T47D (cell line): ENCODE results near the gene REEP1.

Experiments
- DNase-seq, 2 experiments: peaks; one replicate each; pipeline versions ENCODE4 v3.0.0 to v3.0.0-alpha.2; 2011 to 2012; ENCODE audit warnings: low read depth in 1 of 2, low spot score in 1 of 2
- JUND ChIP-seq: IDR thresholded peaks from 2 replicates; pipeline ENCODE4 v1.6.1; 2012; ENCODE audit warnings: low read depth
- in situ Hi-C: cut with HindIII; loops from 2 replicates; pipeline ENCODE4 v1.10.0; 2016; ENCODE audit warnings: low sequenced_read_pairs, low pct_unique_long_range_greater_than_20kb

REEP1 gene

DNA sequence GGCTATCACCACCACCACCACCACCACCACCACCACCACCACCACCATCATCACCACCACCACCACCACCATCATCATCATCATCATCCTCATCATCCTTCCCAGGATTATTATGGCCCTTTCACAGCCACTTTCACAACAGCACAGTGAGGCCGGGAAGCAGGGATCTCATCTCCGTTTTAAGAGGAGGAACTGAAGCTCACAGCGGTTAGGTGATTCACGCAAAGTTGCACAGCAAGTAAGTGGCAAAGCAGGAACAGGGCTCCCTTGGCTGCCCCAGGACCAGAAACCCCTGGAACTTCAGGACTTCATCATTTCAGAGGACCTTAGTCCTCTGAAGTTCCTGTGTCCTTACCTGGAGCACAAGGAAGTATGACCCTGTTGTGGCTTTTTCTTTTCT is 111.4 kb downstream of the REEP1 start:
- no peak for DNase-seq
- no peak for TF ChIP-seq JUND
- in situ Hi-C loops: no loop called here

DNA sequence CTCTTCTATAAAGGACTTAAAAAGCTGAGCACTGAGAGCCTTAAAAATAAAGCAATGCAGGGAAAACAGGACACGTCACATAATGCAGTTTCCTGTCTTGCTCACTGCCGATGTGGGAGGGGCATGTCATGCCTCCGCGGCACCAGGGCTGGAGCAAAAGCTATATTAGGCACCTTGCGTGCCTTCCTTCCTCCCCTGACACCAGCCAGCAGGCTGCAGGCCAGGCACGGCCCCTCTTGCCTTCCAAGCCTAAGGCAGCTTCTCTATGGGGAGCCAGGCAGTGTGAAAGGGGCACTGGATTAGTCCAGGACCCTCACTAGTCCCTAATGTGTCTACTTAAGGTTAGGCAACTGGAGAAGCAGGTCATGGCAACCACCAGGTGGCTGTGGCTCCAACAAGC is 111.8 kb downstream of the REEP1 start:
- DNase-seq: no peak
- in situ Hi-C loops: no loop called here
- no peak for TF ChIP-seq JUND

DNA sequence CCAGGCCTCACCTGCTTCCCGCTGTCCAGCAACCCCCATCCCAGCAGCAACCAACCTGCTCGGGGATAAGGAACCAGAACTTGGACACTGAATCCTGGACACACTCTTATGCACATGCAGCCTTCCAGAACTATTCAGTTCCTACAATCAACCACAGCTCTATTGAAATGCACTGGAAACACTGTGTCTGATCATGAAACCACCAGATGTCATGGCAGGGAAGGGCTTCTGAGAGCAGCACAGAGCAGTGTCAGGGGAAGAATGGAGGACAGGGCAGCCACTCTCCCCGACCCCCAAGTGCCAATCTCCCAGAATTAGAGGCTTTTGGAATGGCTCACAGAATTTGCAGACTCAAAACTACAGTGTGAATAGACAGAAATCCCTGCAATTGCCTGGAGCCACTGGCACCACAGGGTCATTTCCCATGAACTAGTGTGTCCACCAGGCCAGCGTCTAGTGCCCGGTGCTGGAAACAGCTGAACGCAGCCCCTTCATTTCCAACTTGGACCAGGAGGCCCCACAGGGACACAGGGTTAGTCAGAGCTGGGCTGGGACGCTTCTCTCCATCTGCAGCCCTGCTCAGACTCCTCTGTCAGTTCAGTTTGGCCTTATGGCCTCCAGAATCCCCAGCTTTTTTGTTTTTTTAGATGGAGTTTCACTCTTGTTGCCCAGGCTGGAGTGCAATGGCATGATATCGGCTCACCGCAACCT is 112.6 kb downstream of the REEP1 start:
- no peak for TF ChIP-seq JUND
- no peak for DNase-seq
- in situ Hi-C loops: no loop called here

DNA sequence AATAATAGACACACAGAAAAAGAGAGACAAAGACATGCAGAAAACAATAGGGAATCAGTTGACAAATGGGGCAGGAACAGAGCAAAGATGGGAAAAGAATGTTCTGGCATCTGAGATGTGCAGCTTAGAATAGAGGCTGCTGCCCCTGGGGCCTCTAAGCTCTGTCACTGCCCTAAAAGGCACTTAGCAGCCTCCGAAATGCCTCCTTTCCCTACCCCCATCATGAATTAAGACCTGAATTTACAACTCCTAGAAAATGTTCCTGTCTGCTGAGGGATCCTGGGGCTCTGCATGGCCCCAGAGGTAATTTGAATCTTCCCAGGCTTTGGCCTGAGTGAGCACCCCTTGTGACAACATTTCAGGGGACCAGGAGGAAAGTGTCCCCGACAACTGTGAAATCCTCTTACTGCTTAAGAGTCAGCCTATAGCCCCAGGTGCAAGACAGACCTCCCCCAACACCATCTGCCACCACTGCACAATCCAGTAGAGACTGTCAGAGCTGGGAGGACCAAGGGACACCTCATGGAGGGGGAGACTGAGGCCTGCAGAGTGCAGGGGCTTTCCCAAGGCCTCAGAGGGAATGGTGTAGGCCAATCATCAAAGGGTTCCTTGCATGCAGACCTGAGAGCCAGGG is 113.4 kb downstream of the REEP1 start:
- no peak for TF ChIP-seq JUND
- in situ Hi-C loops: no loop called here
- DNase-seq: no peak

DNA sequence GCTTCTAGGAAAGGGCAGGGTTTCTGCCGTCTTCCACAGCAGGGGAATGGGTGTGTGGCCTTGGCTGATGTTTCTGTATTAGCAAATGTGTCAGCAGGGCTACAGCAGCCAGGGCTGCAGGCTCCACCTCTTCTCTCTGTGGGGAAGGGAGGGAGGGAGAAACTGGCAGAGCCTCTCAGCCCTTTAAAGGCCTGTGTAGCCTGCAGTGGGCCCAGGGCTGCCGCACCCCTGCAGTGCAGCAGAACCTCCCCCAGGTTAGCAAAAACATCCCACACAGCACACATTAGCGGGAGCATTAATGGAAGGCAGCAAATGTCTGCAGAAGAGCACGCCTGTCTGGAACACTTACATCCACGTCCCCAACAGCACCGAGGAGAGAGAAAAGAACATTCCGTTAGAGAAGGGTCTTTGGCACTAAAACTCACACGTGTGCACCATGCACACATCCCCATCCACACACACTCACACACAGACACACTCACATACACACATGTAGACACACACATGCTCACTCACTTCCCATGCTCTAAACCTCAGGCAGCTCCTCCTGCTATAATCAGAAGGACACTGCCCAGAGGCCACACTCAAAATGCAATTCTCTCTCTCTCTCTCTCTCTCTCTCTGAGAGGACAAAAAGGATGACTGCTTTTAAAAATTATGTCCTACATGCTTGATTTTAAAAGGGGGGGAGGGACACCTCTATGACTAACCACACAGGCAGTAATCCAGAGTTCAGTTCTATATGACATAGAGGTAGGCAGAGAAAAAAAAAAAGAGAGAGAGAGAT is 114.1 kb downstream of the REEP1 start:
- no peak for DNase-seq
- TF ChIP-seq JUND: no peak
- in situ Hi-C loops: no loop called here

DNA sequence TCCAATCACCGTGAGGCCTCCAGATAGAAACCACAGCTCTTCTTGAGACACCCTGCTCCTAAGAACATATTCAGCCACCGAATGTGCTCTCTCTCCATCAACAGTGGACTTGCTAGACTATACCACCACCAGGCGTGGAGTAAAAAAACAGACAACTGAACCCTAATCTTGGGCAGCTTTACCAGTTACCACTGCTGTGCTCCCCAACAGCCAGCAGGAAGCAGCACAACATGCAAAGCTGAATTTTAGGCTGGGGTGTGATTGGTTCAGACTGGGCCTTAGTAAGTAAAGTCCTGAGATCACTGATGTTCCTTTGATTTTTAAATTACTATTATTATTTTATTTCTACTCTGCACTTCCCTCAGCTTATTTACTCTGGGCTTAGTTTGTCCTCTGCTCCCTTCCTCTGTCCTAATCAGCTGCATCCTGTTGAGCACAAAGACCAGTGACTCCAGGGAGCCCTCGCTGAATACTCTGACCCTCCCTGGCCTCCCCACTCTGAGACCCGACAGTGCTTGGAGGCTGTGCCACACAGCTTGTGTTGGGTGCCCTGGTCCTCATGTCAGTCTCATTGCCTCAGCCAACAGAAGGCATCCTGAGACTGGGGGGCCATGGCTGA is 116.3 kb downstream of the REEP1 start:
- TF ChIP-seq JUND: no peak
- DNase-seq: peak; percentile 32 to 58
- in situ Hi-C loops: no loop called here

DNA sequence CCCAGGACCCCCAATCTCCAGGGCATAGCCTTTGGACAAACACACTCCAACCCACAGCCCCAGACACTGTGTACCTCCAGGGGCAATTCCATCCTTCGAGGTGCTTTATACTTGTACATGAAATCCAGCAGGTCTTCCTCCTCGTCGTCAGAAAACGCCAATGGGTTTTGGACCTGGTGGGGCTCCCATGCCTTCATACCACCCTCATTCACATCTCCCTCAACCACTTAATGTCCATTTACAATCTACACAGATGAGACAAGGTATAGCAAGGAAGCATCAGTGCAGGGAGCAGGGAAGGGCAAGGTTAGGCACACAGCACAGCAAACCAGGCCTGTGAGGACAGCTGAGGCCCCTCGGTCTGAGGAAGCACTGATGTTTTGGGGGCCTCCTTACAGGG is 117.5 kb downstream of the REEP1 start:
- no peak for DNase-seq
- in situ Hi-C loops: no loop called here
- no peak for TF ChIP-seq JUND

DNA sequence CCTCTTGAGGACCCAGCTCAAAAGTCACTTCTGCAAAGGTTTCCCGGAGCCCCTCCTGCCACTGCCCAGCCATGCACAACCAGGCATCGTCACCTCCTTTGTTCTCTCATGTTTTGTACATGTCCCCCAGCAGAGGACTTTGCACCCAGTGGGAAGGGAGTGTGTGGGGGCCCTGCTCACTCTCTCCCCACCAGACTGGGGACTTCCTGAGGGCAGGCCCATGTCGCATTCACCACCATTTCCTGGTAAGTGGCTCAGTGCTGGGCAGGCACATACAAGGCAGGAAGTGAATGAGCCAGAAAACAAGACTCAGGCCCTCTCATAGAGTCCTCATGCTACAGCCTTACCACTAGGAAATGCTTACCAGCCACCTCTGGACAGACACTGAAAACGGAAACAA is 119.3 kb downstream of the REEP1 start:
- no peak for TF ChIP-seq JUND
- in situ Hi-C loops: no loop called here
- no peak for DNase-seq

DNA sequence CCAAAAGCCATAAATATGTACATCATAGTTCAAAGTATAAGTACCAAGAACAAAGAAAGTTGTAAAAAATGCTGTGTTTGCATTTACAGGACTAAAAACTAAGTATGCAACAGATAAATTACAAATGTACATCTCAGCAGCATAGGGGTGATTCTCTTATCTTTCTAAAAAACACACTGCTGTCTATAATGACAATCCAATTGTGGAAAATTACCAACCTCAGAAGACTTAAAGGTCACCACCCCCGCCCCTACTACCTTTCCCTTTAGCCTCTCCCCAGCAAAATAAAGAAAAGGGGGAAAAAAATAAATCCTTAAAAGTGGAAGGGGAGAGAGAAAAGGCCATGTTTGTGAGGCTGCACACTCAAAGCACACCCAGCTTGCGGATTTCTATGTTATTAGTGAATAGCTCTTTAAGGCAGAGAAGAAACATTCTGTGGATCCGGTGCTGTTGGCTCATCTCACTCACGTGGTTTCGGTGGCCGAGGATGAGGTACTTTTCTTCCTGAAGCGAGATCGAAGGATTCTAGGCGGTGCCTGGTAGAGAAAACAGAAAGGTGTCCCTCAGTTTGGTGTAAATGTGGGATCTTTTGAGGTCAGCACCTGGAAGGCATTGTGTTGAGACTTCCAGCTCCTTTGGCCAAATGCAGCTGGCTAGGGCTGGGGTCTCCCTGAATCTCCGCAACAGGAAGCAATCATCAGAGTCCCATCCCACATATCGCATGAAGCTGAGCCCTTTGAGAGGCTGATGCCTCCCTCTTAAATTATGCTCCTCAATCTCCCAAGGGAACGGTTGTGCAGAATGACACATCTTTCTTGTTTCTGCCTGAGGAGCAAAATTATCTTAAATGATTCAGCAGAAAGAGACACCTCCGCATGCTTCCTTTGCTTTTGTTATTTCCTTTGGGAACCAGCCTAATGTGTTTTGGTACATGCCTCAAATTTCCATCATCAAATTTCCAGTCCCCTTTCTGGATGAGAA is 120.6 kb downstream of the REEP1 start:
- TF ChIP-seq JUND: no peak
- in situ Hi-C loops: no loop called here
- DNase-seq: no peak

DNA sequence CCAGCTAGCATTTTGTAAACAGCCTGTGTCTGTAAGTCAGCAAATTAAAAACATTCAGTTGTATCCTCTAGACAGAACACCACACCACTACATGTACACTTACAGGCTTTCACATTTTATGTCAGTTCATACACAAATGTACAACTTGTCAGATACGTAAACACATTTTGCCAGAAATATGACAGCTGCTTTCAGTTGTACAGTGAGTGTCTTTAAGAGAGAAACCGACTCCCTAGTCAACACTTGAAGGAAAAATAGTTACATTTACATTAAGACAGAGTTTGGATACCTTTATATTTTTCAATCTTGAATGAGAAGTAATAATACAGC is 123.0 kb downstream of the REEP1 start:
- no peak for TF ChIP-seq JUND
- in situ Hi-C loops: no loop called here
- no peak for DNase-seq

DNA sequence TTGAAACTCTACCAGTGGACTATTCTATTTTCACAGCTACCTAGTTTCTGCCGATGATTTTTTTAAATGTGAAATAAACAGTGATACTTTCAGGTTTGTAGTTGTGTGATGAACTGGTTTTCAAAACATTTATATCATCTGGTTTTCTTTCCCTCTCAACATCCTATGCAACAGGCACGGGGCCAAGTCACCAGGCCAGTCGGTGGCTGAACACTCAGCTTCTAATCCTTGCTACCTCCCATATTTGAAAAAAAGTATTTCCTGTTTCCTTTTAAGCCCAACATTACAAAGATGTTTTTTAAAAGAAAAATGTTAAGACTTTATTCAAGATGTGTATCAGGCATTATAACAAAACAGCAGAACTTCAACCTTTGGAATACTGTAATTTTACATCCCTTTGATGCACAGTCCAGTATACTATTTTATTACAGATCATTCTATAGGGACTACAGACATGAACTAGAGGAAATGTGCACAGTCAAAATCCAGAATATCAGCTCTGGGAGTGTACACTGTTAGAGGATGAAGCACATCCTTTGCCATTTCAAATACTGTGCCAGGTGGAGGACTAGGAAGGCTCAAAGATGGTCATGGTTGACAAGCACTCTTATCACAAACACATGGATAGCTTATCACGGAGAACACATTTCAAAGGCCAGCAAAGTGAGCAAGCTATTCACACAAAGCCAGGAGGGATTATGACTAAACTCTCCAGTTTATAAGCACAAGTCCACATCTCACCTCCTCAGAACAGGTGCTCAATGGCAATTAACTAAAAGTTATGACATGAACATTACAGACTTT is 123.5 kb downstream of the REEP1 start:
- in situ Hi-C loops: no loop called here
- DNase-seq: no peak
- no peak for TF ChIP-seq JUND

DNA sequence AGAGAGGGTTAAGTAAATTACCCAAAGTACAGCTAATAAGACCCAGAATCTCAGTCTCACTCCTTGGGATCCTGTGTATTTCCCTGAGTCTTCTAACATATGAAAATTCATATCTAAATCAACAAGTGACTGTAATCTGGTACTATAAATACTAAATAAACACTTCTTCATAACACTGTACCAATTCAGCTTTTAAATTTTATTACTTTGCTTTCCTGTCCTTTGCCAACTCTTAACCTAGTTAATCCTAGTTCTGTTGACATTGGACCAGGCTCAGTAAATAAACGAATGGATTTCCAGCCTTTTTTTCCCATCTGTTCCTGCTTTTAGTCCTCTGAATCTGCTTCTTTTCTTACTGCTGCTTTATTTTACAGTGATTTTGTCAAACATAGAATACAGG is 124.4 kb downstream of the REEP1 start:
- DNase-seq: no peak
- in situ Hi-C loops: no loop called here
- TF ChIP-seq JUND: no peak
